Kidney tubule cell (primary cell): ENCODE results near the gene ZDHHC3.
A peak's percentile ranks its signal among the peaks of the same experiment; 100 is the strongest.

ENCODE experiments used
- DNase-seq: peaks from one replicate; pipeline ENCODE4 v3.0.0-alpha.2; 2018; ENCODE audit warnings: low spot score

The ZDHHC3 gene

DNA sequence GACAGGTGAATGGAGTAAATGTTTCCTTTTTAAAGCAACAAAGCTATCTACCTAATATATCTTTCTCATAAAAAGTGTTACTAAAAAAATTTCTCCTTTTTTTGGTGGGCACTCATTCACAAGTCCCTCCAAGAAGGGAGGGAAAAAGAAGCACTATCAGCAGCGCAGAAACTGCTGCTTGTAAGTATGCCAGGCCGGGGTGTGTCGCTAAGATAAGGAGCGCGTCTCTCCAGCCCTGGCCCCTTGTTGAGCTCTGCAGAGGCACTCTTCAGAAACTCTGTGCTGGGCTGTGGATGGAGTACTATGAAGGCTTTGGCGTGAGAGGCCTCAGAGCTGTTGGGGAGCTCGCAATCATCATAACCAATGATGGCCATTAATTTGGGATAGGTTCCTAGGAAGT, 49.1 kb downstream of the ZDHHC3 start:
- no peak for DNase-seq

DNA sequence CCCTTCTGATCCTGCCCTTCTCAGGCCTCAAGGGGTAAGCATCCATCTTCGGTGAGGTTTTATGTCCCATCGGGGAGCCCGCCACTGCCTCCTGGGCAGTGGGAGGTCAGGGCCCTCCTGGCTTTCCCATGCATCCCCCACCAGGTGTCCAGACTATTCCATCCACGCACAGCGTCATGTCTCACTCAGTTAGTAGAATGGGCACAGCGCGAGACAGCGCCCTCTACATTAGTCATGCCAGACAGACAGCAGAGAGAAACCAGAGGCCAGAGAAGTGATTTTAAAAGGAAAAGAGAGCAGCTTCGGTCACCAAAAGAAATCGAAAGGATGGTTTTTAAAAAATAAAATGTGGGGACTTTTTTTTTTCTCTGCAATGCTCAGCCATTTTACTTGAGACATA, 49.8 kb downstream of the ZDHHC3 start:
- no peak for DNase-seq

DNA sequence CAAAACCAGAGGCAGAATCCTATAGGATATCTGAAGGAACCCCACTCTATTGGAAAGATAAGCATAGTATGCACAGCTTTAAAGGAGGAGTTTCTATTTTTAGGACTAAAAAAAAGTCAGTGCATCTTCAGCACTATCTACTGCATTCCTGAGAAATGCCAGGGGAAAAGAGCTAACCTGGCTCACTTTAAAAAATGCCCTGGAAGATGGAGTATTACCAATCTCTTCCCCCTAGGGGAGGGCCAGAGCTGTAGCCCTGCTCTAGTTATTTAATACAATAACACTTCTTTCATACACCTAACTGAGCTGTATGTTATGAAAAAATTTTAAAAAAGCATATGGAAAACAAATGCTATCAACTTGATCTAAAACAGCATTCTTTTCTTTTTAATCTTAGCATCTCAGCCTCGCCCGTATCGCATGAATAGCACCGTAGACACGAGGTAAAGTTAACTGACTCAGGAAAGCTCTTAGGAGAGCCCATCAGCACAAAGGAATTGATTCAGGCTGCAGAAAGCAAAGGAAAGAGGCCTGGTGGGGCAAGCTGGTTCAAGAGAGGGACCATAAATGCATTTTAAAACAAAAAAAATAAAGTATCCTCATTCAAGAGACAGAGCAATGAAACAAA, 51.4 kb downstream of the ZDHHC3 start:
- DNase-seq = no peak

DNA sequence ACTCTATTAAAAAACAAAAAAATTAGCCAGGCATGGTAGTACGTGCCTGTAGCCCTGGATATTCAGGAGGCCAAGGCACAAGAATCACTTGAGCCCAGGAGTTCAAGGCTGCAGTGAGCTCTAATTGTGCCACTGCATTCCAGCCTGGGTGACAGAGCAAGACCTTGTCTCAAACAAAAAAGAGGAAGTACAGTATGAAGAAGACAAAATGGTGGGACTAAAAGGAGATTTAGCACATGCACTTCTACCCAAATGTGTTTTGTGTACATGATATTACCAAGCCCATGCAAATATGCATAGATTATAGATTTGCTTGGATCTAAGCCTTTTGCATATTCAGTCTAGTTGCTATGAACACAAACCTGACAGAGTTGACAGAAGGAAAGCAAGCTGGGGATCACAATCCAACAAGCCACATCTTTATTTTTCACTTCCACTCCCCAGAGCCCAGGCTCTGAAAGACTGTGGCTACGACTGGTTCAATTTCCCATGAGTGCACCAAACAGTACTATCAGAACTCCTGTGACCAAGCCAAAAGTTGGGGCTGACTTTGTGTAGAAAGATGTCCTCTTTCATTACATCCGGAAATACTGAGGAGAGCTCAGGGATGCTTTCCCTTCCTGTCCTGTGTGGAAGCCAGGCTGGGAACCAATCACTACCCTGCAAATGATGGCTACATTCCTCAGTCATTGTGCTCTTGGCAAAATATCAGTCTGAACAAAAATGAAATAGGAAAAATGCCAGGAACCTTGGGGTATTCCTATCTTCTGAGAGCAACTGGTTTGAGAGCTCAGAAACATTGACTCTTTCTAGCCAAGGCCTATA, 52.1 kb downstream of the ZDHHC3 start:
- no peak for DNase-seq

DNA sequence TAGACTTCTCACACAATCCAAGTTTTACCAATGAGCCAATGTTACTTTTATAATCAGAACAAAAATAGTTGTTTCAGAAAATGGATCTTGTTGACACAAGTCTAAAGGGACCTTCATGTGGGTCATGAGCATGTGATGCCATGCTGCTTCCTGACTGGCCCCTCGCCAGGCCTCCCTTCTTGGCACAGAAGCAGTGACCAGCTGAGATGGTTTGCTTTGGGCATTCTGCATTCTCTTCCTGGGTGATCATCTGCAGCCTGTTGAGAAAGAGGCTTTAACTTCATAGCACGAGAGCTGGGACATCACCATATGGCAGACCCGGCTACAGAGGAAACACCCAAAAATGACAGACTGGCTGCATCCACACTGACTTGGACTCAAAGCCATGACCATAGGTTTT, 55.9 kb downstream of the ZDHHC3 start:
- no peak for DNase-seq

DNA sequence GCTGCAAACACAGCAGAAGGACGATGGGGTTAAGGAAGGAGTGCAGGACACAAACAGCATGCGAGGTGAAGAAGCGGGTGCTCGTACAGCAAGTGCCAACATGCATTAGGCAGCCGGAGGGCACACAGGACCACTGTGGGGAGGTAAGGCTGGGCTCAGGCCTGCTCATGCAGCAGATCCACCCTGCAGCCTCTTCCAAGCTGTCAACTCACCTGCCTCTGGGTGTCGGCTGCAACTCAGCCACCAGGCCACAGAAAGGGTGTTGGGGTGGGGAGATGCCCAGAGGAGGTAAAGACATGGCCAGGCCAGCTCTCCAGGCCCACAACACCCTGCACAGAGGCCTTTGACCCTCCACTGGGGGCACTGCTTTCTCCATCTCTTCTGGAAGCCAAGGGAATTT, 57.4 kb downstream of the ZDHHC3 start:
- DNase-seq = no peak

DNA sequence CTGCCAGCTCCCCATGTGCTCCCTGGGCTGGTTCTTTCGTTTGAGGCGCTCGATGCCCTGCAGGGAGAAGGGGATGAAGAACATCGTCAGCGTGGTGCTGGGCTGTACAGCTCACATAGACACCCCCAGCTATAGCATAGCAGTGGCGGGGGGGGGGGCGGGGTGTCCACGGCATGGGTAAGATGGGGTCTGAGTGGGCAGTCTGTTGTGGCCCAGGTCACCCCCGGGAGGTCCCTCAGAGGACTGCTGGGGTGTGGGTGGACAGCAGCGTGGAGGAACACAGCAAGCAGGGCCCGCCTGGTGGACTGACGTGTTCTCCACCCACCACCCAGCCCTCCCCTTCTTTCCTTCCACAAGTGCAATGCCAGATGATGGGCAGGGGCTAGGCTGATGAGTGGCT, 57.9 kb downstream of the ZDHHC3 start:
- no peak for DNase-seq

DNA sequence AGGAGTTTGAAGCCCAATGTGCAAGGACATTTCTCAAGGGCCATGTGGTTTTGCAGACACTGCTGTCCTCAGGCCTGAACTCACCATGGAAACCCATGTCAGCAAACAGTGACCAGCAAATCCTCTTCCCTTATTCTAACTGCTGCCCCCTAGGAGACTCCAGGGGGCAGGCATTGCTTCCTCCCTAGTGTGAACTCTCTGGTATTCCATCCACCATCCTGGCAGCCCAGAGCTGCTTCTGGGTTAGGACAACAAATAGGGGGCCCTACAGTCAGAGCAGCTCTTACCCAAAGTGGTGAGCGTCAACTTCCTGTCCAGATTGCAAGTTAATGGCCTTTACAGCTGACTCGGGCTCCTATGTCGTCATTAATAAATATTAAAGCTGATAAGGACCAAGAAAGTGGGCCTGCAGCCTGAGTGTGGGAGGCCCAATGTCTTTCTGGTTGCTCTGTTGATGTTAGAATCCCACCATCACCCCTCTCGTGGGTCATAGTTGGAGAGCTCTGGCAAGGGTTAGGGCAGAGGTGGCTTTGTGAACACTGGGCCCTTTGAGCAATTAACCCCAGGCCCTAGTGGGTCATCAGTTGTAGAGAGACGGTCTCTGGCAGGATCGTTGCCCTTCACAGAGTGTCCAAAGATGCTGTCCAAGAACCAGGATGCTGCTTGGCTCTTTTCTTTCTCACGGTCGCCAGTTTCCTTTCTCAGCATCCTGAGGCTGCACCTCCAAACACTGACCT, 60.1 kb downstream of the ZDHHC3 start:
- DNase-seq = no peak

DNA sequence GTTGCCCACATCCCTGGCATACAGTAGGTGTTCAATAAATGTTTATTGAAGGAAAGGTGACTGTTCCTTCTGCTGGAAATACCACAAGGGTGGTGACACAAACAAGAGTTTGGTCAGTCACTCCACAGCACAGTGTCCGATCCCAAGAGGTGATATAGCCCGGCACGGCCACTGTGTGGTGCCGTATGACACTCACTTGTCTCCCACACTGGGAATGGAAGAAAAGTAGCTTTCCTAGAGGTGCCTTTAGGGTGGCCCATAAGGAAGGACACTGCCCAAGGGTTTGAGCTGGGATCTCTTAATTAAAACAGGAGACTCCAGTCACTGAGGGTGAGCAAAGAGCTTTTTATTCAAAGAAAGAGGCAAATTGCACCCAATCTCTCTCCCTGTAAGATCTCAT, 61.0 kb downstream of the ZDHHC3 start:
- DNase-seq = peak; percentile 17

DNA sequence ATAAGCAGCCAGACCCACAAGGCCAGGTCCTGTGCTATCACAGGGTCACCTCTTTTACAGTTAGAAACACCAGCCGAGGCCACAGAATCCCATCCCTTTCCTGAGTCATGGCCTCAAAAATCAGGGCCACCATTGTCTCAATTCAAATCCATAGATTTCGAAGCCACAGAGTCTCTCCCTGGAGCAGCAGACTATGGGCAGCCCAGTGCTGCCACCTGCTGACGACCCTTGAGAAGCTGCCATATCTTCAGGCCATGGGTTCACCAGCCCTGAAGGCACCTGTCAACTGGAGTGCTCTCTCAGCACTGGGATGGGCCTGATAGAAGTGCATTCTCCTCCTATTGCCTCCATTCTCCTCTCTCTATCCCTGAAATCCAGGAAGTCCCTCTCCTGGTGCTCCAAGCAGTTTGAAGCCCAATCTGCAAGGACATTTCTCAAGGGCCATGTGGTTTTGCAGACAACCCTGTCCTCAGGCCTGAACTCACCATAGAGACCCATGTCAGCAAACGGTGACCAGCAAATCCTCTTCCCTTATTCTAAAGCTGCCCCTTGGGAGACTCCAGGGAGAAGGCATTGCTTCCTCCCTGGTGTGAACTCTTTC, 62.0 kb downstream of the ZDHHC3 start:
- DNase-seq = peak; percentile 70

DNA sequence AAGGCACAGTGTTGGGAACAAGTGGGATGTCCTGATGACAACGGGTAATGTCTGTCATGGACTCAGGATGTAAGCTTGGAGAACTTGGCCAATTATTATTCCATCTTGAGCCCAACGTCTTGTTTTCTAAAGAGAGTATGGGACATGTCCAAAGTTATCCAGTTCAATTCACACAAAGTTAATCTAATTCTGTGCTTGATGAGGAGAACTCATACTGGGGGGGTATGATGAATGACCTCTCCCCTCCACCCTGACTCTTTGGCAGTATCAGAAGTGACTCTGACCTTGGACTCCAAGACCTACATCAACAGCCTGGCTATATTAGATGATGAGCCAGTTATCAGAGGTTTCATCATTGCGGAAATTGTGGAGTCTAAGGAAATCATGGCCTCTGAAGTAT, 65.3 kb downstream of the ZDHHC3 start:
- no peak for DNase-seq

DNA sequence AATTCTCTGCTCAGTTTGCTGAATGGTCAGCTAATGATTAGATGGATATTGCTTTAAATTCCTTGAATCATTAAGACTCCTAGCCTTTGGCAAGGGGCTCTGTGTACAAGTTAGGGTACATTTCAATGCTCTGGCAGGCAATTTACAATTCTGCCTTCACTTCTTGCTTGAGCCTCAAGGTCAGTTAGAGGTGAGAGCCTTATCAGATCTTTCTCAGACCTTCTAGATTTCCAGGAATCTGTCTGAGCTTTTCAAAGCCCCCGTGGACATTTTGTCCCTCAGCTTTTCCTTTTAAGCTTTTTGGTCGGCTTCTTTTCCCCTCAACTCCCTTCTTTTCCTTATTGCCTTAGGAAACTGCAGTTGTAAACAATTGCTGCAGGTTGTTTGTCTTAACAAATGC, 66.9 kb downstream of the ZDHHC3 start:
- DNase-seq = no peak

DNA sequence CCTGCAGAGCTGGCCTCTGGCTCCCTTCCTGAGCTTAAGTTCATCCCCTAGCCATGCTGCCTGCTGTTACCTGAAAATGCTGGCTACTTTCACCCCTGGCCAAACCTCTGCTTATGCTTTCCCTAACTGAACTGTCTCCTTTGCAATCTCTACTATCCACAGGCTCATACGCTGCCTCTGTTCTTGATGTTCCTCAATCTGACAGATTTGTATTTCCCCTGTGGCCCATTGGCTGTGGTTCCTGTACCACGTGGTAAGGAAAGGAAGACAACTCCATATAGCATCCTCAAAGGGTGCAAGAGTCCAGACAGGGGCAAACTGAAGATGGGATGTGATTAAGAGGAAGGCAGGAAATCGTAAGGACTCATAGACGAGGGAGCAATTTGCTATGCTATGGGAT, 68.4 kb downstream of the ZDHHC3 start:
- DNase-seq = no peak

DNA sequence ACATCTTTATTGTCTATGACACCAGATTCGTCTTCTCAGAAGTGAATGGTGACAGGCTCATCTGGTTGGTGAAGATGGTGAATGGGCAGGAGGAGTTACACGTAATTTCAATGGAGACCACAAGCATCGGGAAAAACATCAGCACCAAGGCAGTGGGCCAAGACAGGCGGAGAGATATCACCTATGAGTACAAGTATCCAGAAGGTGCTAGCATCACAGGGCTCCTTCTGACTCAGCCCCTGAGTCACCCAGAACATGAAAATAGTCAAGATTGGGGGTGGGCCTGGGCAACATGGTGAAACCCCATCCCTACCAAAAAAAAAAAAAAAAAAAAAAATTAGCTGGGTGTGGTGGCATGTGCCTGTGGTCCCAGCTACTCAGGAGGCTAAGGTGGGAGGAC, 69.0 kb downstream of the ZDHHC3 start:
- peak; percentile 63 for DNase-seq

DNA sequence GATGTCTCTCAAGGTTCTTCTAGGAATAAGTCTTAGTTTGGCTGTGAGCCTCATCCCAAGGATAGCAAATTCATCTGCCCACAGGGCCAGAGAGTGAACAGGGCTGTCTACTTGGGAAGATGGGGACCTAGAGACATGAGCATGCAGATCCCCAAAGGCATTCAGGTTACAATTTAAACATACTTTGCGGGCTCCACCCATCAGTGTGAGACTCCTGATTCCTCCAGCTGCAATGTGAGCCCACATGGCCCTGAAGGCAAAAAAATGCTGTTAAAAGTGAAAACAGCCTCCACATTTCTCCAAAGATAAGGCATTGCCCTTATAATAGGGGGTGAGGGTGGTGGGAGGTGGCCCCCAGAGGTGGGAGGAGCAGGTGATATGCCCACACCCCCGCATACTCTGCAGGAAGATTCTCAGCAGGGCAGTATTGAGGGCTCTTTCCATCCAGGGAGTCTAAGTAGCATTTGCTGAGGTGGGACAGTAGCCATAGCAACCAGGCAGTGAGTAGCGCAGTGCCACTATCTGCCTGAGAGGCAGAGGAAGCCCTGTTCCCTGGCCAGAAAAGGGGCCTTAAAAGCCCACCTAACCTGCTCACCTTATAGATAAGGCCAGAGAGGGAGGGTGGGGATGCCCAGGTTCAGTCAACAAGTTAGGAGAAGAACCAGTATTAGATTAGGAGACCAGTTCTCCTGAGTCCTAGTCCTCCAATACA, 70.4 kb downstream of the ZDHHC3 start:
- no peak for DNase-seq

DNA sequence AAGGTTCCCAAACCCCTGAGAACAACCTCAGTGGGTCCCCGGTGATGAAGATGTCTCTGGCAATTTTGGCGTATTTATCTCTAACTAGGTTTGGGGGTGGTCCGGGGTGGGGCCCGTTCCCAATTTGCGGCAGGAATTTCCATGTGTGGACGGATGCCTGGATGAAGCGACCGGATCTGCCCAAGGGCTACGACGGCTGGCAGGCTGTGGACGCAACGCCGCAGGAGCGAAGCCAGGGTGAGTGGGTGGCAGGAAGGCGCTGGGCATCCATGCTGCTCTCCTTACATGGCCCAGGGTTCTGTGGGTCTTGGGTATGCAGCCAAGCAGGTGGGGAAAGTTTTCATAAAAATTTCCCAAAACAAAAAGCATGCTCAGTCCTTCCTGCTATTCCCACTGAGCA, 72.2 kb downstream of the ZDHHC3 start:
- no peak for DNase-seq

DNA sequence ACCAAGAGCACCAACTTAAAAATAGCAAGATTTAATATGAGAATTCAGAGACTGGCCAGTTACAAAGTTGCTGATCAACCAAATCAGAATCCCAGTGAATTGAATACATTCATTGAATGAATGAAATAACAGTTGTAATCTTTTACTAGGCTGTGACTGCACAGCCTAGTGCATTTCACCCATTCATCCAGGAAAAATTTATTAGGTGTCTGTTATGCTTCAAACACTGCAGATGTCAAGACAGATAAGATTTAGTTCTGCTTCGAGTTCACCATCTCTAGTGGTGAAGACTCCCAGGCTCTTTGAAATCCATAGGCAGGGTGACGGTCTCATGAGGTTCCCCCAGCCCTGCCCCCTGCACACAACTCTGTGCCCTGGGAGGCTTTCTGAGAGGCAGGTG, 72.7 kb downstream of the ZDHHC3 start:
- no peak for DNase-seq

DNA sequence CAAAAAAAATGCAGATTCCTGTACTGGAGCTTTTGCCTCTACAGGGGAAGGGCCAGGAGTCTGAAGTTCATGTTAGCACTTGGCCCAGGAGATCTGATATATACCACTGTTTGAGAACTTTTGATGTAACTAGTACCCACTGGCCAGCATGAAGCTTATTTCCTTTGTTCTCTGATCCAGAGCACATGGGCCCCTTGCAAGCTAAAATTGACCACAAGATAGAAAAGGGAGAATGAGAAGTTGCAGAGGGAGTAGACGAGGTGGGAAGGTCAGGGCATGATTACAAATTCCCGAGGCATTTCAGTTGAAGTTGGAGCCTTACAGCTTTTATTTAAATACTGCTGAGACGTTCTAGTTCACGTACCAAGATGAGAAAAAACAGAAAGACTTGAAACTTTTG, 73.3 kb downstream of the ZDHHC3 start:
- no peak for DNase-seq

DNA sequence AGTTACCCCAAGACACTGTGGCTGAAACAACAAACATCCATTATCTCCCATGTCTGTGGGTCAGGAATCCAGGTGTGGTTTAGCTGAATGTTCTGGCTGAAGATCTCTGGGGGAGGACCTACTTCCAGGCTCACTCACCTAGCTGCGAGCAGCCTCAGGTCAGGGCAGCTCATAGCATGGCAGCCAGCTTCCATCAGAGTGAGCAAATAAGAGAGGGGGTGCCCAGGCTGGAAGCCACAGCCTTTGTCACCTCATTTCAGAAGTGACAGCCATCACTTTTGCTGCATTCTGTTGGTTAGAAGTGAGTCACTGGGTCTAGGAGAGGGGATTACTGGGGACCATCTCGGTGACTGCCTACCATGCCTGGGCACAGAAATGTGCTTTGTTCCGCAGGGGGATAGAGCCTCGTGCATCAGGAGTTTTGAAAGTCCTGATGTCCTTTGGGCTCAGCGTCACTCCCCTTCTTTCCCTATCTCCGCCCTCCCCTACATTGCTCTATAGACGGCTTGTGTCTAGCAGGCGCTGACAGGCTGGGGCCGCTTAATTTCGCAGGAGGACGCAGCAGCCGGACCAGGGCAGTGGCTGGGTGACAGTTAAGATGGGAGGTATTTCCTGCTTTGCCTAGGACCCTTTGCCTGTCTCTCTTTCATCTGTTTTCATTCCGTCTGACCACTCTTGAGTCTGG, 76.1 kb downstream of the ZDHHC3 start:
- peak; percentile 25 for DNase-seq

DNA sequence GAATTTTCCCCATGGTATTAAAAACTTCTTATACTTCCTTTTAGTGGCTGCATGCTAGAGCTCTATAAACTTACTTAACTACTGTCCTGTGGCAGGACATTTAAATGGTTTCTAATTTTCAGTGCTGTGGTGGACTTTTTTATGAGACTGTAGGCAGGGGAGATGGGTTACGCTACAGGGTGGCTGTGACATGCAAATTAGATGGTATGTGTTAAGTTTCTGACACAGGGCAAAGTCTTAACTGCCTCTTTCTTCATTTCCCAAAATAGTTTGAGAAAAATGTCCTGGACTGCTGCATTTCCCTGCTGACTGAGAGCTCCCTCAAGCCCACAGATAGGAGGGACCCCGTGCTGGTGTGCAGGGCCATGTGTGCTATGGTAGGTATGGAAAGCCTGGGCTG, 79.5 kb downstream of the ZDHHC3 start:
- no peak for DNase-seq

DNA sequence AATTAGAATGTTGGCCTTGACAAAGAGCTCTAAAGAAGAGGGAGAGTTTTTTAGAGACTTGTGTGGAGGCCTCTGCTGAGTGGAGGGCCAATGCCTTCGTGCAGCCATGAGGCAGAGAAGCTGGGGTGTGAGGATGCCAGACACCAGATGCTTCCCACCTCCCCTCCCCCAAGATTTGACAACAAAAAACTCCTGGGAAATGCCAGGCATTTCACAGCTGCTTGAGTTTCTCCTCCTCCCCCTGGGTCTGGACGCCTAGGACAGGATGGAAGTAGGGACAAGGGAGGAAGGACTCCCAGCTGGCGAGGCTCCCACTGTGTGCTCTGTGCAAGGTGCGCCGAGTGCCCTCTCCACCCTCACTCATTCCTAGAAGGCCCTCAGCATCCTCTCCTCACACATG, 81.5 kb downstream of the ZDHHC3 start:
- peak; percentile 38 for DNase-seq

DNA sequence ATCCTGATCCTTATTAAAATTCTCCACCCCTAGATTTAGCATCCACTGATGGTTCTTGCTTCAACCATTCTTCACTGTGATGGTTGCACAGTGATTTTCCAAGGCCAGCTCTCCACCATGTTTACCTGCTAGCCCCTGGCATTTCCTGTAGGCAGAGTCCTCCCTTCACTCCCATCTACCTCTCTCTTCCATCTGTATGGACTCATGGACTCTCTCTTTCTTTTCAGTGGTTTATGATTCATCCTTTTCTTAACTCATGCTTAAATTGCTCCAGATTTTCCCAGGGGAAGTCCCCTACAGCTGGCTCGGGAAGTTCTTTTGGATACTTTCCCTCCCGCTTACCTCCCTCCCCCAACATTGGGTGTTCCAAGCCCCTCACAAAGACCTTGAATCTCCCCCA, 82.9 kb downstream of the ZDHHC3 start:
- peak; percentile 88 for DNase-seq
